ENCODE measurements around the gene CAMTA1.
"Not testable (repeated sequence)": the region's sequence is repeated elsewhere in the genome, so short reads cannot be mapped to it uniquely, and the experiment has no call there.

Gene CAMTA1

DNA sequence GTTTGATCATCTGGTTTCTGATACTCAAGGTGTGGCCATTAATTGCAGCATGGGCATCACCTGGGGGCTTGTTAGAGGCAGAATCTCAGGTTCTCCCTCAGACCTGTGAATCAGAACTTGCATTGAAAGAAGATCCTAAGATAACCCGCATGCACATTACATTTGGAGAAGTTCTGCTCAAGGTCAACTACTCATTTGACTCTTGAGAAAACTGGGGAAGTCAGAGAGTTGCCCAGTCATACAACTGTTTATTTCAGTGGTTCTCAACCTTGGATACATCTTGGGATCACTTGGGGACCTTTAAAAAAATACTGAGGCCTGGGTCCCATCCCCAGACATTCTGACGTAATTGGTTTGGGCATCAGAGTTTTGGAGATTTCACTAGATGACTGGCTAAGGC, 30.5 kb downstream of the CAMTA1 start:
- DNase-seq: no peak

DNA sequence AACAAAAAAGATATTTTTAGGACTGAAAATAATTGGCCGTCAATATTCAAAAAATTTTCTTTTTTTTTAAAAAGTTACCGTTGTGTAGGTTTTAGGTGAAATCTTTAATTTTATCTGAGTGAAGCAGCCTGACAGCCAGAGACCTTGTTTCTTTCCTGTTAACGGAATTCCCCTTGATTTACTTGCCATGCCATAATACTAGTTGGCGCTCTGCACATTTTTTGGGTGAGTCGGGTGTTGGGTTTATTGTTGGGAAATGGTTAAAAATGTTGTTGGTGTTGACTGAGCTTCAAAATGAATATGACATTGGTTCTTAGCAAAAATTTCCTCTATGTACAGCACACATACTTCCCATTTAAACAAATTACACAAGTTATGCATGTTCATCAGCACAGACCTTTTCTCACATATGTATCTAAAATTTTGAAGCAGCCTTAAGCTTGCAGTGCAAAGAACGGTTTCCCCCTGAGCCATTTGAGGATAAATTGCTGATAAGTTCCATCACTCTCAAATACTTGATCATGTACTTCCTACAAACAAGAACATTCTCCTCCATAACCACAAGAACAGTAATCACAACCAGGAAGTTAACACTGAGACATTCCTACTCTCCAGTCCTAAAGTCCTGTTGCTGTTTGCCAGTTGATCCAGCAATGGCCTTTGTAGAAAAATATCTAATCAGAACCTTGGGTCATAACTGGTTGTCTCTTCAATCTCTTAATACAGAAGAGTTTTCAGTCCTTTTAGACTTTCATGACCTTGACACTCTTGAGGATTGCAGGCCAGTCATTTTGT, 34.2 kb downstream of the CAMTA1 start:
- DNase-seq: no peak

DNA sequence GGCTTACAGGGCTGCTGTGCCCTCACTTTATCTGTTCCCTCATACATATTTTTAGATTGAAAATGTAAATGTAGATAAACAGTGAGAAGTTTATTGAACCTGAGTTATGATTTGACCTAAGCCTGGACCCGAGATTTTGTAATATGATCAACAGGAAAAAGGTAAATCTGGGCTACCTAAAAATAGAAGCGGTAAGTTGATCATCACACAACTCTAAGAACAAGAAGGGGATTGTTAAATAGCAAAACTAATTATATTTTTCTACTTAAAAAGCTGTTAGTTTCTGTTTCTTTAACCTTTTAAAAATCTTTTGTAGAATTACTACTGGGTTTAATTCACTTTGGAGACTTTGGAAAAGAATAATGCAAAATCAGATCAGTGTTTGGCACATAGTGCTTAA, 35.6 kb downstream of the CAMTA1 start:
- no peak for DNase-seq

DNA sequence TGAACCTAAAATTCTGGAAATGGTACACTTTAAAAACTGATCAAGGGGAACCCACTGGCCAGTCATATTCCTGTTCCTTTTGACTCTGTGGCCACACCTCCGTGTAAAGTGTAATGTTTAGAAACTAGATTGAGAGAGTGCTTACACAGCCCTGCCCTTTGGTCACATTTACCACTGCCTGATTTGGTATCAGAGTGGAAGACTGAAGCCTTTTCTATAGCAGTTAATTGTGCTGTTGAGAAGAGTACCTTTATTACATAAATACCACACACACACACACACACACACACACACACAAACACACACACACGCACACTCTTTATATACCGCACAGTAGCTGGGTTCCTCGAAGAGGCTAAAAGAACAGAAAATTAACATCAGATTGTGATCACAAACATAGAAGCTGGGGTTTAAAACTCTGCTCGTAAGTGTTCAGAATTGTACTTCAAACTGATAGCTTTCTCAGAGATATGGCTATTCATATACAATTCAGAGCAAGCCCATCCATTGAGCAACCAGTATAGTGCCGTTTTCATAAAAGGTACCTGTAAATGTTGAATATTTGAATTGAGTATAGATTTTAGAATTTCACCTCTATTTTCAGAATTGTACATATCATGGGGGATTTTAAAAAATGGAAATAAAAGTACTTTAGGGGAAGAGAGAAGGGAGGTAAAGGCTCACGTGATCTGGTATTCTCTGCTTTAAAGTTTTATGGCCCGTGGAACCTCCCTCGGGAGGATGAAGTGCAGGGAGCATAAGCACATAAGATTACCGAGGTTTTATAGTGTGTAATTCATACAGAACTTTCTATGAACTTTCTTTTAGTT, 37.5 kb downstream of the CAMTA1 start:
- DNase-seq: peak; percentile 67

DNA sequence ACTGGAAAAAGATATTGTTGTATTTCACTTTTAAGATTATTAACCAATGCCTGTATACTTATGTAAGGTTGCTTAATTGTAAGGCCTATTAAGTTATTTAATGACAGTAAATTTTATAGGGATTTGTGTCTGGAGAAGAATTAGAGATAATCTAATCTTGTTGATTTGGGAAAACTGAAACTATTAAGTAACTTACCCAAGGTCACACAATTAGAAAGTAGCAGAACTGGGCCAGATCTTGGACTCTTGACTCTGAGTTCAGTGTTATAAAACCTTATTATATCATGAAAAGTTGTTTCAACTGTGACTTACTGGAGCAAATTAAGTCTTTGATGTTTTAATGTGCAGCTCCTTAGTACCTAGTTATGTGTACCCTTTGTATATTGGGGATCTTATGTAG, 38.5 kb downstream of the CAMTA1 start:
- DNase-seq: no peak

DNA sequence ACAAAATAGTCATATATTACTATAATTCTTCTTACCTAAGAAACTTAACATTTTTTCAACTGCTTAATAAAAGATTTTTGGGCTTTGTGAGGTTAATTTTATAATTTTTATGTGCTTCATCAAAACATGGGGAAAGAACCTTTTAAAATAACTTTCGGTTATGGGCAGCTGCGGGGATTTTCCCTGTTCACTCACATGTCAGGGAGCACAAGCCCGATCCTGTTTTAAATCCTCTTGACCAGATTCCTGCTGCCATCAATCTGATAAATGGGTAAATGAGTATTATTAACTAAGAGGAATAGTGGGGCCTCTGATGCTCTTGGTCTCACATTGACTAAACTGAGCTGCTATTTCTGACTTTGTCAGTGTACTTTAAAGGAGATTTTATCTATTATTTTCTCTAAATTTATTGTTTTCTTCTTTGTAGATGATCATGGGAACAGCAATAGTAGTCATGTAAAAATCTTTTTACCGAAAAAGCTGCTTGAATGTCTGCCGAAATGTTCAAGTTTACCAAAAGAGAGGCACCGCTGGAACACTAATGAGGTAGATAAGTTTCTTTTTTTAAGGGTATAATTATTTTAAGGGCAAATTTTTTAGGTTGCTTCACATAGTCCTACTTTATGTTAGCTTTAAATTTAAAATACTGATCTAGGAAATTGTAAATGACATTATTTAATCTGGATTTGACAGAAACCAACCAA, 39.6 kb downstream of the CAMTA1 start:
- no peak for DNase-seq

DNA sequence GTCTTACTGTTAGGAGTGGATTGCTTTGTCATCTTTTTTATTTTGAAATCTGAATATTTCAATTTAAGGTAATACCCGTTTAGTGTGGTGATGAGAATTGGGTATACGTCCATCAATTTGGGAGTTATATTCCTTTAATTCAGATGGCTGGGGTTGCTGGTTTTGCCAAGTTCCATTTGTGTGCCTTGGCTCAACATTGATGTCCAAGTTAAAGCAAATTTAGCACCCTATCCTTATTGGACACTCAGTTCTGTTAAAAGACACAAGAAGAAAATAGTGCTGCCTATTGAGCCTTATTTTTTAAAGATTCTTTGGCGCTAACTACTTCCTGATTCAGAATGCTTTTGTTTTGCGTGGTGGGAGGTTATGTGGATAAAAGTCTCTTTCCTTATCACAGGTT, 40.6 kb downstream of the CAMTA1 start:
- no peak for DNase-seq

DNA sequence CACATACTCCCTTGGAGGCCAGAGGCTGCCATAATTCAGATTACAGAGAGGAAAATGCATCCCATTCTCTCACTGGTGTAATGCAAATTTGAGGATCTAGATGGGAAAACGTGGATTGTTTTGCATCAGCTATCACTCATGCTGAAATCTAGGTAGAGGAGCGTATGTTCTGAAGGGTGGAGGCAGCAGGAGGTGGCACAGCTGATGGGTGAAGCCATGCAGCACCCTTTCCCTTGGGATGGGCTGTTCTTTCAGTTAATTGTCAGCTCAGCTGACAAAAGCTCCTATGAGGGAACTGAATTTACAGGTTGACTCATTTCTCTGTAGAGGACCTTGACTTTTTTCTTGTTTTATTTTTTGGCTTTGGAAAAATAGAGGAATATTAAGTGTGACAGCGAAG, 41.8 kb downstream of the CAMTA1 start:
- no peak for DNase-seq

DNA sequence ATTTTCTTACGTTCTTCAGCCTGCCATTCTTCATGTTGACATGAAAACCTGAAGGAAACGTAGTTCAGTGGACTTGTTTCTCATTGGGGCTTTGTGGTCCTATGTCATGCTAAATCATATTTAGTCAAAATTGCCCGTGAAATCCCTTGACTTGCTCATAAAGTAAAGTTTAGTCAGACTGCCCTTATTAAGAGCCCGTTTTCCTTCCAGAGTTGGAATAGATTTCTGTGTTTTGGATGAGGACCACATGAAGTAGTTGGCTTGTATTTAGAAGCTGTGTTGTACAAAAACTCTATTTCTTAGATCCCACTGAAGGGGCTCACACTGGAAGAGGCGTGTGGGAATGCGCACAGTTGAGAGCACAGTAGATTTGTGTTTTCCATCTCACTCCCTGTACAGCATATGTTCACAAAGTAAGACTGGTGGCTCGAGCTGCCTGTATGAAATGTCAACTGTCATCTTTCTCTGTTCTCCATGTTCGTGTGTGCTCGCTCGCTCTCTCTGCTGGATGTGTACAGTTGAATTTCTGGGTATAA, 42.4 kb downstream of the CAMTA1 start:
- DNase-seq: no peak

DNA sequence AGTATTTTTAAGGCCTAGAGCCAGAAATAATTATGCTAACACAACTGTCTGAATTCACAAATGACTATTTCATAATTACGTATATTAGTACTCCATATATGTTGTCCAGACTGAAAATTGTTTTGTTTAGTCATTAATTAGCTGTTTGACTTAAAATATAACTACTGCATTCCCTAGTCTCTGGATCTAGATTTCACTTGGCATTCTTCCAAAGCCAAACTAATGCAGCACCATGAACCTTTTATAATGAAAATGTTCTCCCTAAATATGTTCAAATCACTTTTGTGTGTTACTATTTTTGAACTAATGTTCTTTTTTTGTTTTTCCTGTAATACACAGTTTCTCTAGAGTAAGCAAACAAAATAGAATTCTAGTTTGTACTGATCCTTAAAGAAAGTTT, 46.1 kb downstream of the CAMTA1 start:
- DNase-seq: no peak

DNA sequence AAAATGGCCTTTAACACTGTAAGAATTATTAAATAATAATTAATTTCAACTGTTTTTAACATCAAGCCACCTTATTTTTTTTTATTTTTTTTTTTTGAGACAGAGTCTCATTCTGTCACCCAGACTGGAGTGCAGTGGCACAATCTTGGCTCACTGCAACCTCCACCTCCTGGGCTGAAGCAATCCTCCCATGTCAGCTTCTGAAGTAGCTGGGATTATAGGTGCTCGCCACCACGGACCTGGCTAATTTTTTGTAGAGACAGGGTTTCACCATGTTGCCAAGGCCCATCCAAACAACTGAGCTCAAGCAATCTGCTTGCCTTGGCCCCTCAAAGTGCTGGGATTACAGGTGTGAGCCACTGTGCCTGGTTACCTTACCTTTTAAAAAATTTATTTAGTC, 46.8 kb downstream of the CAMTA1 start:
- DNase-seq: not testable (repeated sequence)

DNA sequence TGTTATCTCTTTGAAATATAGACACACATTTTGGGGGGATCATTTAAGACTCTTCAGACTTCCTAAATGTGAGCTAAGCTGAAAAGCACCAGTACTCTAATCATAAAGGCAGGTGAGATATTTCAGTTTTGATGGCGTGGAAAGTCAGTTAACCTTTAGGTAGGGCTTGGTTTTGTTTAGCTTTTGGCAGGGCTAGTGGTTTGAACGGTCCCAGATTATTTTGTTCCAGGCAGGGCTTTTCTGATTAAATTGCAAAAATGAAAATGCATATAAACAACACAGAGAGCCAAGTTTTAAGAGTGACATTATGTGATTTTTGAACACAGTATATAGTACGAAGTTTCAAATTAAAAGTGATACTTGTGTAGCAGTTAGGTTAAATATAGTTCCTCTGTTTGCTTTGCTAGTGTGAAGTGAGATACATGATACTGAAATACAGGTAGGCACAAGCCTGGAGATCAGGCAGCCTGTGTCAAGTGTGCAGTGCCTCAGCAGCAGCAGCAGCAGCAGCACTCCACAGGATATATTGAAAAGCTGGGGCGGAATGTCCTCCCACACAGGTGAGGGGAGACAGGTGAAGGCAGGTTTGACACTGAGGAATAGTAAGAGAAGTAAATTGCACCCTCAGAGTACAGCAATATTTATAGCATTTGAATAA, 47.4 kb downstream of the CAMTA1 start:
- peak; percentile 67 for DNase-seq

DNA sequence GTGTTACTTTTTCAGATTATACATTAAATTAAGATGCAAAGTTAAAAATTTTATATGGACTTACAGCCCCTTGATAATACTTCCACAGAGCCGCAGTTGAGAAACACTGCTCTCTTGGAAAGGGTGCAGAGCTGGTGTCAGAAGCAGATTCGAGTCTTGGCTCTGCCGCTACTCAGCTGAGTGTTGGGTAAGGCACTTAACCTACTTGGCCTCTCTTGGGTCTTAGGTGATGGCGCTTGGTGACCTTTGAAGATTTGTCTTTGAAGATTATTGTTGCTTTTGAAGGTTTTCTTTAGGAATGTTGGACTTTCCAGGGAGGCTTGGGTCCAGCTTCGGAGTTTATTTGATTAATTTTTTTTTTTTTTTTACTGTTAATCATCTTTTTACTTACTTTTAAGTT, 48.5 kb downstream of the CAMTA1 start:
- DNase-seq: no peak

DNA sequence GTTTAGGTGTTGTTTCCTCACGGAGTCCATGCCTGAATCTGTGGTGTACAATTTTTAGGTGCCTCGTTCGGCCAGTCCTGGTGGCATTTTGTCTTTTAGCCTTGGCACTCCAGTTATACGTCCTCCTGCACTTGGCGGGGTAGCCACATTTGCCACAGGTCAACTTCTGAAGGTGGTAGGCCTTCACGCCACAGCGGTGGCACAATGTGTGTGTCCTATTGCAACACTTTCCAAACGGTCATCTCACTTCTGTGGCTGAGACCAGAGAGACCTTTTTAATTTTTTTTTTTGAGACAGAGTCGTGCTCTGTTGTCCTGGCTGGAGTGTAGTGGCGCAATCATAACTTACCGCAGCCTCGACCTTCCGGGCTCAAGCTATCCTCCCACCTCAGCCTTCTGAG, 49.1 kb downstream of the CAMTA1 start:
- no peak for DNase-seq

DNA sequence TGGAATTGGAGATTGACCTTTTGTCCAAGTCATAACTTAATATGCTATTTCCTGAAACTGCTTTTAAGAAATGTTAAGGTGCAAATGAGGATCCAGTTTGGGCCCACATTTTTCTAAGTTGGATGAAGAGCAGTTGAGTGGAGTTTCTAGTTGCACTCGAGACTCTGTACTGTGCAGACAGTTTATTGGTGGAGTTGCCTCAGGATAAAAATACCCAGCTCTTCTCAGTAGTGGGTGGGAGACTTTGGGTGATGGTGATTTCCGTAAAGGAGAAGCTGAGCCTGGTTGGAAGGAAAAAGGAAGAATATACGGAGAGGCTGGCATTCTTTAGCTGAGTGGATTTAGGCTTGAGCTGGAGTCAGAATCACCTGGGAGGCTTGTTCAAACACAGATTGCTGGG, 49.9 kb downstream of the CAMTA1 start:
- no peak for DNase-seq

DNA sequence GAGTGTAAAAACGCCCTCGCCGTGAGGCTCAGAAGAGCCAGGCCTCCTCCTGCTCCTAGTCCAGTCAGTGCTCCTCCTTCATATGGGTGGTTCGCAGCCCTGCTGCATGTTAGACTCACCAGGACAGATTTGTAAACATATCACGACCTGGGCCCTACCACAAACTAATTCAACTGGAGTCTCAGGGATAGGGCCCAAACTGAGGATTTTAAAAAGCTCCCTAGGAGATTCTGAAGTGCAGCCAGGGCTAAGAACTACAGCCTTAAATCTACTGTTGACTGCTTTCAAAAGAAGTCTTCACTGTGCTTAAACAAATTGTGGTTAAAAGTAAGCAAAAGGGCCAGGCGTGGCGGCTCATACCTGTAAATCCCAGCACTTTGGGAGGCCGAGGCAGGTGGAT, 57.0 kb downstream of the CAMTA1 start:
- DNase-seq: no peak

DNA sequence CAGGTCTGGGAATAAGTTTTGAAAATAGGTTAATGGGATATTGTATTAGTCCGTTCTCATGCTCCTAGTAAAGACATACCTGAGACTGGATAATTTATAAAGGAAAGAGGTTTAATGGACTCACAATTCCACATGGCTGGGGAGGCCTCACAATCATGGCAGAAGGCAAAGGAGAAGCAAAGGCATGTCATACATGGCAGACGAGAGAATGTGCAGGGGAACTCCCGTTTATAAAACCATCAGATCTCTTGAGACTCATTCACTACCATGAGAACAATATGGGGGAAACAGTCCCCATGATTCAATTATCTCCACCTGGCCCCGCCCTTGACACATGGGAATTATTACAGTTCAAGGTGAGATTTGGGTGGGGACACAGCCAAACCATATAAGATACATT, 60.5 kb downstream of the CAMTA1 start:
- DNase-seq: not testable (repeated sequence)

DNA sequence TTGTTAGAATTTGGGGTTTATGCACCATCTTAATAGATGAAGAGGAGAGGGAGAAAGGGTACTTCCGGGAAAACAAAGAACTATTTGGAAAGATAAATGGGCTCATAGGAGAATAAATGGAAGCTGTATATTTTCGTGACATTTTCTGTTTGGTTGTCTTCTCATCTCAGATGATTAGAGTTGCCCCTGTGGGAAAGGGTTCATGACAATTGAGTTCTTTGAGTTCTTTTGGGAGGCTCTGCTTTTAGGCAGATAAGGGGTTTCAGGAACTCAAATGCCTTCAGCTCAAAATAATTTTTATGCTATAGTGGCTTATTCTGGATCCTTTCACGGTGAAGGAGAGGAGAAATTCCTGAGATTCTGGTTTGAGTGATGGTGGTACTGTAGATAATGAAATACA, 63.6 kb downstream of the CAMTA1 start:
- DNase-seq: no peak

DNA sequence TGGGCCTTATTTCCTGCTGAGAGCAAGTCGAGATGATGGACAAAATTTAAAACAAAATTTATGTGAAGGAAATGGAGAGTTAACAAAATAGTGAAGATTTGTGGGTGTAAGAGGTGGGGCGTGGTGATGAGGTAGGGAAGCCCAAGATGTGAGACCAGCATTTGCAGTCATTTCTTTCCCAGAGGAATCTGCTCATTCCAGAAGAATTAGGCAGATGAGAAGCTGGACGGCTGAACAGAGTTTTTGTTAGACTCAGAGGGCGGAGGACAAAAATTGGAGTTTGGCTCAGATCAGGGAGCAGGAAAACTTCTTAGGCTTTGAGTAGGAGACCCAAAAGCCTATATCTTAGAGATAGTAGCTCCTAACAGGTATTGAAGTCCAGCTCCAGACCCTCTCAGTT, 65.3 kb downstream of the CAMTA1 start:
- no peak for DNase-seq

DNA sequence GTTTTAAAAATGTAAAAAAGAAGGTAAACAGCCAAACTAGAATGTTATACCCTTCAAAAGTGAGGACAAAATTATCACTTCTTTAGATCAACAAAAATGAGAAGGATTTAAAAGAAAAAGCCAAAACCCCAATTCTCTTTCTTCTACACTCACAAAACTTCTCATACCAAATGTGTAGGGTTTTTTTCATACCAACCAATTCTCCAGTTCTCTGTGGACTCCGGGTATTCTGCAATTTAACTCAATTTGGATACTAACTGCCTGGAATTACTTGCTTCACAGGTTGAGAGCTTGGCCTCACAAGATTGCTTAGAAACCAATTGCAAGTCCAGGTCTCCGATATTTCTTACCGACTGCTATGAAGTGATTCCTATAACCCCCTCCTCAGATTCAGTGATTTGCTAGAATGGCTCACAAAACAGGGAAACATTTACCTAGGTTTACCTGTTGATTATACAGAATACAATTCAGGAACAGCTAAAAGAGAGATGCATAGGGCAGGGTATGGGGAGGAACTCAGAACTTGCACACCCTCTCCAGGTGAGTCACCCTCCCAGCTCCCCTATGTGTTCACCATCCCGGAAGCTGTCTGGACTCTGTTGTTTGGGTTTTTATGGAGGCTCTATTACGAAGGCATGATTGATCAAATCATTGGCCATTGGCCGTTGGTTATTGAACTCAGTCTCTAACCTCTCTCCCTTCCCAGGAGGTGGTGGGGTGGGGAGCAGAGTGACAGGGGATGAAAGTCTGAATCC, 67.1 kb downstream of the CAMTA1 start:
- no peak for DNase-seq

DNA sequence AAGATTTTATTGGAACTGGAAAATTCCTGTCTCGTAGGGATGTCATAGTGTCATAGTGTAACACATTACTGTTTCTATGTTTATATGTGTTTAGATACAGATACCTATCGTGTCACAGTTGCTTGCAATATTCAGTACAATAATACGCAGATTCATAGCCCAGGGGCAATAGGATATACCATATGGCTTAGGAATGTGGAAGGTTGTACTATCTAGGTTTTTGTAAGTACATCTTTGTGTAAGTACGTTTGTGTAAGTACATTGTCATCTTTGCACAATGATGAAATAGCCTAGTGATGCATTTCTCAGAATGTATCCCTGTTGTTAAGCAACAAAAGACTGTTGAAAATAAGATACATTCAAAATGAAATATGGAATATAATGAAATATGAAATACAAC, 68.9 kb downstream of the CAMTA1 start:
- no peak for DNase-seq

DNA sequence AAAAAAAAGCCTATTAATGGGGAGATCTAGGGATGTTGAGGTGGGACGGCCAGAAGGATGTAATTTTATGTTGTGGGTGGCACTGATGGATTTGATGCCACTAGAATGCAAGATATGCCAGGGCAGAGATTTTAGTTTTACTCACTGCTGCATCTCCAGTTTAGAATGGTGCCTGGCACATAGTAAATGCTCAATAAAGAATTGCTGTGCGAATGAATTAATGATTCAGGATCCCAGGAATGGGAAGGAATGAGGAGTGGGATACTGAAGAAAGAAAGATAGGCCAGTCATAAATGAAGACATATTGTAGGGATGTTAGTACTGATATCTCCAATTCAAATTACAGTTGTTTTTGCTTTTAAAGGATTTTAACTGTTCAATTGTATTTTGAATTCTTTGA, 72.6 kb downstream of the CAMTA1 start:
- no peak for DNase-seq

All from NCI-H187 treated with DMSO at 0.1 percent for 48 hours (cell line).